ENCODE data around the gene OR5B3. TPM values are rescaled to one million over a fixed set of nuclear protein-coding genes. Genes with fewer than 3 reads are reported as not detected.

Gene OR5B3
- not detected for polyA plus RNA-seq
- long read RNA-seq, donor 1, result 0 reads
- long read RNA-seq, donor 2, result 0 reads
- long read RNA-seq, donor 3, result 0 reads
- long read RNA-seq, donor 4, result 0 reads
- long read RNA-seq, donor 5, result 0 reads
- long read RNA-seq, donor 6, result 0 reads
- long read RNA-seq, donor 7, result 0 reads
- long read RNA-seq, donor 8, result 0 reads
- long read RNA-seq, donor 9, result 0 reads
- long read RNA-seq, donor 10, result 0 reads

DNA sequence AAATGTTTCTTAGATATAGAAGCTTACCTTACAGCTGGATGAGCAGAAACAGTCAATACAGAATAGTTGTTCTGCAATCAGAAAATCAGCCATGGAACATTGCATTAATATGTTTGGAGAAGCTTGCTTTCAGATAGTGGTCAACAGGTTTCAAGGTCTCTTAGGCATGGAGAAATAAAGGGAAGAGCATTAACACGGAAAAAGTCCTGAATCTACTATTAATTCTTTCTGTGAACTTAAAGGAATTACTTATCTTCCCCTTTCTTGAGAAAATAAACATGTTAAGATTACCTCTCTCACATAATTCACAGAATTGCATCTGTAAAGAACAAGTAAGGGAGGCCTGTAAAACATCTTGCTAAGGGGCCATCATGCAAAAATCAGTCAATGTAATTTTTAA is at the start of gene OR5B3:
TSS of gene OR5B3 (minus strand) at position 101 of the 400 bp plus-strand sequence. CDS start 3,465 bp downstream, outside the sequence.
- DNase-seq (no peak), FAIRE-seq (no peak)
- no peaks in the 10 kb centered on the region for H3K36me3 ChIP-seq (ENCODE audit: control insufficient read depth in 3 of 3, insufficient read depth in 2 of 3, low read depth in 1 of 3, low read length in 3 of 3)
- H3K4me1 ChIP-seq (ENCODE audit: control insufficient read depth in 3 of 3, insufficient read depth in 2 of 3, low read depth in 1 of 3, low read length in 2 of 3), result no peaks in the 10 kb centered on the region
- H3K27ac ChIP-seq (ENCODE audit: low read depth in 1 of 3, low read length in 2 of 3), result no peak within 1 kb of the TSS
- H3K9me3 ChIP-seq (ENCODE audit: control insufficient read depth in 2 of 2, insufficient read depth in 1 of 2, low read depth in 1 of 2, low read length in 1 of 2), result peaks cover 0 to 14% of the 10 kb centered on the region in 2 donors
- 51 to 62% (median 59%) methylated on average over 1 of the region's 1 CpG for WGBS, 3 donors
- no peaks in the 10 kb centered on the region for H3K27me3 ChIP-seq (ENCODE audit: control insufficient read depth in 3 of 3, insufficient read depth in 3 of 3, low read length in 3 of 3)
- H3K4me3 ChIP-seq (ENCODE audit: low read depth in 1 of 3, low read length in 3 of 3), result no peak within 1 kb of the TSS

- FAIRE-seq (no peak), DNase-seq (no peak)
- no peaks in the 10 kb centered on the region for H3K36me3 ChIP-seq (ENCODE audit: control insufficient read depth in 3 of 3, insufficient read depth in 2 of 3, low read depth in 1 of 3, low read length in 3 of 3)
- H3K4me3 ChIP-seq (ENCODE audit: low read depth in 1 of 3, low read length in 3 of 3), result no peak overlapping the region
- no peaks in the 10 kb centered on the region for H3K27me3 ChIP-seq (ENCODE audit: control insufficient read depth in 3 of 3, insufficient read depth in 3 of 3, low read length in 3 of 3)
- H3K9me3 ChIP-seq (ENCODE audit: control insufficient read depth in 2 of 2, insufficient read depth in 1 of 2, low read depth in 1 of 2, low read length in 1 of 2), result peaks cover 1 to 4% of the 10 kb centered on the region in 2 donors
- no peak overlapping the region for H3K27ac ChIP-seq (ENCODE audit: low read depth in 1 of 3, low read length in 2 of 3)
- H3K4me1 ChIP-seq (ENCODE audit: control insufficient read depth in 3 of 3, insufficient read depth in 2 of 3, low read depth in 1 of 3, low read length in 2 of 3), result no peaks in the 10 kb centered on the region
- 35 to 52% (median 47%) methylated on average over 3 of the region's 3 CpGs for WGBS, 3 donors
These were observed 44.9 kb upstream of the OR5B3 start for GRCh38 chr11:58451585-58451984.

GRCh38 chr11:58446294-58446693 is 39.6 kb upstream of the OR5B3 start:
- WGBS, 3 donors, result 80 to 84% (median 82%) methylated on average over 6 of the region's 6 CpGs
- H3K9me3 ChIP-seq (ENCODE audit: control insufficient read depth in 2 of 2, insufficient read depth in 1 of 2, low read depth in 1 of 2, low read length in 1 of 2), result peaks cover 0 to 27% of the 10 kb centered on the region in 2 donors

GRCh38 chr11:58444300-58444699 is 37.6 kb upstream of the OR5B3 start:
- whole genome bisulfite sequencing, 3 donors, result 21 to 71% (median 49%) methylated on average over 2 of the region's 2 CpGs
- no peak overlapping the region for H3K4me3 ChIP-seq (ENCODE audit: low read depth in 1 of 3, low read length in 3 of 3)
- no peak for FAIRE-seq
- peaks cover 0 to 27% of the 10 kb centered on the region in 2 donors for H3K9me3 ChIP-seq (ENCODE audit: control insufficient read depth in 2 of 2, insufficient read depth in 1 of 2, low read depth in 1 of 2, low read length in 1 of 2)
- DNase-seq, result peak; percentile 5 to 56
- no peaks in the 10 kb centered on the region for H3K4me1 ChIP-seq (ENCODE audit: control insufficient read depth in 3 of 3, insufficient read depth in 2 of 3, low read depth in 1 of 3, low read length in 2 of 3)
- no peak overlapping the region for H3K27ac ChIP-seq (ENCODE audit: low read depth in 1 of 3, low read length in 2 of 3)
- H3K36me3 ChIP-seq (ENCODE audit: control insufficient read depth in 3 of 3, insufficient read depth in 2 of 3, low read depth in 1 of 3, low read length in 3 of 3), result no peaks in the 10 kb centered on the region
- no peaks in the 10 kb centered on the region for H3K27me3 ChIP-seq (ENCODE audit: control insufficient read depth in 3 of 3, insufficient read depth in 3 of 3, low read length in 3 of 3)

More at GRCh38 chr11:58446294-58446693, 39.6 kb upstream of the OR5B3 start:
- FAIRE-seq, result no peak
- Histone ChIP-seq H3K4me1 (ENCODE audit: control insufficient read depth in 3 of 3, insufficient read depth in 2 of 3, low read depth in 1 of 3, low read length in 2 of 3) (no peaks in the 10 kb centered on the region), H3K36me3 (ENCODE audit: control insufficient read depth in 3 of 3, insufficient read depth in 2 of 3, low read depth in 1 of 3, low read length in 3 of 3) (no peaks in the 10 kb centered on the region), H3K4me3 (ENCODE audit: low read depth in 1 of 3, low read length in 3 of 3) (no peak overlapping the region), H3K27me3 (ENCODE audit: control insufficient read depth in 3 of 3, insufficient read depth in 3 of 3, low read length in 3 of 3) (no peaks in the 10 kb centered on the region), H3K27ac (ENCODE audit: low read depth in 1 of 3, low read length in 2 of 3) (no peak overlapping the region)
- no peak for DNase-seq

DNA sequence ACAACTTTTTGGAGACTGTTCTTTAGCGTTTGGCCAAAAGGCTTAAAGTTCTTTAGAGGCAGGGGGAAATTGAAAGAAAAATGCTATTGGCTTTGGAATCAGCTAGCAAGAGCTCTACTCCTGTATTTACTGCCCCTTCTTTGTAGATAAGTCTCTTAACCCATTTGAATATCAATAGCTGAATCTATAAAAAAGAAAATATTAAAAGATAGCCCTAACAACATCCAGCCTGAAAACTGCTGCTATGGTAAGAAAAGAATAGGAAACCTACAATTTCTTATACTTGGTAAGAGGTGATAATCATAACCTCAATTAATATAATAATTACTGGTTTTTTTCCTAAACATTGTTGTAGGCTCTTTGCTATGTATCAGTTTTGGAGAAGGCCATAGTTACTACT is 35.5 kb upstream of the OR5B3 start, which contains the start of gene OR5B12:
TSS of gene OR5B12 (minus strand) at position 101 of the 400 bp plus-strand sequence. CDS start 2,085 bp downstream, outside the sequence.
- 83 to 96% (median 86%) methylated on average over 1 of the region's 1 CpG for WGBS, 3 donors
- no peaks in the 10 kb centered on the region for H3K27me3 ChIP-seq (ENCODE audit: control insufficient read depth in 3 of 3, insufficient read depth in 3 of 3, low read length in 3 of 3)
- no peak for FAIRE-seq
- H3K4me1 ChIP-seq (ENCODE audit: control insufficient read depth in 3 of 3, insufficient read depth in 2 of 3, low read depth in 1 of 3, low read length in 2 of 3), result no peaks in the 10 kb centered on the region
- no peak for DNase-seq
- no peak within 1 kb of the TSS for H3K4me3 ChIP-seq (ENCODE audit: low read depth in 1 of 3, low read length in 3 of 3)
- H3K27ac ChIP-seq (ENCODE audit: low read depth in 1 of 3, low read length in 2 of 3), result no peak within 1 kb of the TSS
- no peaks in the 10 kb centered on the region for H3K36me3 ChIP-seq (ENCODE audit: control insufficient read depth in 3 of 3, insufficient read depth in 2 of 3, low read depth in 1 of 3, low read length in 3 of 3)
- peaks cover 0 to 27% of the 10 kb centered on the region in 2 donors for H3K9me3 ChIP-seq (ENCODE audit: control insufficient read depth in 2 of 2, insufficient read depth in 1 of 2, low read depth in 1 of 2, low read length in 1 of 2)

GRCh38 chr11:58438486-58438885 is 31.8 kb upstream of the OR5B3 start:
- no peaks in the 10 kb centered on the region for H3K9me3 ChIP-seq (ENCODE audit: control insufficient read depth in 2 of 2, insufficient read depth in 1 of 2, low read depth in 1 of 2, low read length in 1 of 2)
- no peaks in the 10 kb centered on the region for H3K36me3 ChIP-seq (ENCODE audit: control insufficient read depth in 3 of 3, insufficient read depth in 2 of 3, low read depth in 1 of 3, low read length in 3 of 3)
- no peak for DNase-seq
- no peak overlapping the region for H3K4me3 ChIP-seq (ENCODE audit: low read depth in 1 of 3, low read length in 3 of 3)
- WGBS, 3 donors, result 24 to 43% (median 33%) methylated on average over 4 of the region's 4 CpGs
- no peak overlapping the region for H3K27ac ChIP-seq (ENCODE audit: low read depth in 1 of 3, low read length in 2 of 3)
- no peak for FAIRE-seq
- H3K4me1 ChIP-seq (ENCODE audit: control insufficient read depth in 3 of 3, insufficient read depth in 2 of 3, low read depth in 1 of 3, low read length in 2 of 3), result no peaks in the 10 kb centered on the region
- H3K27me3 ChIP-seq (ENCODE audit: control insufficient read depth in 3 of 3, insufficient read depth in 3 of 3, low read length in 3 of 3), result no peaks in the 10 kb centered on the region

- DNase-seq (no peak), FAIRE-seq (no peak)
- H3K4me3 ChIP-seq (ENCODE audit: low read depth in 1 of 3, low read length in 3 of 3), result no peak overlapping the region
- H3K27ac ChIP-seq (ENCODE audit: low read depth in 1 of 3, low read length in 2 of 3), result no peak overlapping the region
- no peaks in the 10 kb centered on the region for H3K4me1 ChIP-seq (ENCODE audit: control insufficient read depth in 3 of 3, insufficient read depth in 2 of 3, low read depth in 1 of 3, low read length in 2 of 3)
- H3K9me3 ChIP-seq (ENCODE audit: control insufficient read depth in 2 of 2, insufficient read depth in 1 of 2, low read depth in 1 of 2, low read length in 1 of 2), result no peaks in the 10 kb centered on the region
- WGBS, 3 donors, result 85 to 87% (median 86%) methylated on average over 3 of the region's 3 CpGs
- no peaks in the 10 kb centered on the region for H3K36me3 ChIP-seq (ENCODE audit: control insufficient read depth in 3 of 3, insufficient read depth in 2 of 3, low read depth in 1 of 3, low read length in 3 of 3)
- H3K27me3 ChIP-seq (ENCODE audit: control insufficient read depth in 3 of 3, insufficient read depth in 3 of 3, low read length in 3 of 3), result no peaks in the 10 kb centered on the region
These were observed 27.5 kb upstream of the OR5B3 start for GRCh38 chr11:58434217-58434616.

DNA sequence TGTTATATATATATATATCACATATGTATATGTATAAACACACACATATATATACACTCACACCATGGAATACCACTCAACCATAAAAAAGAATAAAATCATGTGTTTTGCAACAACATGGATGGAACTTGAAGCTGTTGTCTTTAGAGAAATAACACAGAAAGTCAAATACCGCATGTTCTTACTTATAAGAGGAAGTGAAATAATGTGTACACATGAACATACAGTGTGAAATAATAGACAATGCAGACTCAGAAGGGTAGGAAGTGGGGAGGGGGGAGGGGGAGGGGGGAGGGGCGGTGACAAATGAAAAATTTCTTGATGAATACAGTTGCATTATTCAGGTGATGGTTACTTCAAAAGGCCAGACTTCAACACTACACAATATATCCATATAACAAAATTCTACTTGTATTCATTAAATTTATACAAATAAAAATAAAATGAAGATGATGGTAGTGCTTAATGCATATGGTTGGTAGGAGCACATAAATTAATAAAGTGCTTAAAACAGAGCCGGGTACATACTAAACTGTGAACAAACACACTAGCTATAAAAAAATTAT is 27.0 kb upstream of the OR5B3 start:
- Histone ChIP-seq H3K27ac (ENCODE audit: low read depth in 1 of 3, low read length in 2 of 3) (no peak overlapping the region), H3K36me3 (ENCODE audit: control insufficient read depth in 3 of 3, insufficient read depth in 2 of 3, low read depth in 1 of 3, low read length in 3 of 3) (no peaks in the 10 kb centered on the region), H3K9me3 (ENCODE audit: control insufficient read depth in 2 of 2, insufficient read depth in 1 of 2, low read depth in 1 of 2, low read length in 1 of 2) (no peaks in the 10 kb centered on the region), H3K27me3 (ENCODE audit: control insufficient read depth in 3 of 3, insufficient read depth in 3 of 3, low read length in 3 of 3) (no peaks in the 10 kb centered on the region), H3K4me1 (ENCODE audit: control insufficient read depth in 3 of 3, insufficient read depth in 2 of 3, low read depth in 1 of 3, low read length in 2 of 3) (no peaks in the 10 kb centered on the region), H3K4me3 (ENCODE audit: low read depth in 1 of 3, low read length in 3 of 3) (no peak overlapping the region)
- DNase-seq (no peak), FAIRE-seq (no peak)
- WGBS, 3 donors, result 49 to 76% (median 63%) methylated on average over 3 of the region's 3 CpGs
